Naive B cell (primary cell): ENCODE data around the gene SPECC1. TPM values are rescaled to one million over a fixed set of nuclear protein-coding genes. Genes with fewer than 3 reads are reported as not detected.

Experiments
- ATAC-seq, 2 donors: fragments of 150-1000 bp; cut with Tn5 transposase; 2 replicates each; pipeline ENCODE4 v1.10.0; 2021; ENCODE audit warnings: low read depth in 2 of 2, mild to moderate bottlenecking in 2 of 2, moderate library complexity in 2 of 2
- DNase-seq: peaks from one replicate; pipeline ENCODE4 v3.0.0; 2022
- H3K27ac Mint-ChIP-seq, 6 donors: one replicate each; pipeline ENCODE4 v1.8.0; 2020 to 2022; ENCODE audit warnings: mild to moderate bottlenecking in 6 of 6, mixed read lengths in 6 of 6, moderate library complexity in 5 of 6, inconsistent platforms in 2 of 6
- H3K27me3 Mint-ChIP-seq, 3 donors: one replicate each; pipeline ENCODE4 v1.8.0; 2021 to 2022; ENCODE audit warnings: mixed read lengths in 3 of 3, mild to moderate bottlenecking in 1 of 3
- H3K36me3 Mint-ChIP-seq, 2 donors: one replicate each; pipeline ENCODE4 v1.8.0; 2020 to 2022; ENCODE audit warnings: mixed read lengths in 2 of 2, inconsistent platforms in 1 of 2, mild to moderate bottlenecking in 1 of 2
- H3K4me1 Mint-ChIP-seq, 3 donors: one replicate each; pipeline ENCODE4 v1.8.0; 2020 to 2022; ENCODE audit warnings: mixed read lengths in 3 of 3, inconsistent platforms in 1 of 3, mild to moderate bottlenecking in 1 of 3, moderate library complexity in 1 of 3
- H3K4me3 Mint-ChIP-seq, 8 donors: one replicate each; pipeline ENCODE4 v1.8.0; 2020 to 2022; ENCODE audit warnings: mild to moderate bottlenecking in 8 of 8, mixed read lengths in 8 of 8, moderate library complexity in 8 of 8, inconsistent platforms in 2 of 8
- H3K9me3 Mint-ChIP-seq, 7 donors: one replicate each; pipeline ENCODE4 v1.8.0; 2020 to 2022; ENCODE audit warnings: mixed read lengths in 7 of 7, mild to moderate bottlenecking in 5 of 7, inconsistent platforms in 2 of 7, moderate library complexity in 1 of 7
- polyA plus RNA-seq, 6 donors: library from polyadenylated mRNA; unstranded; fragments of 300-500 nt; fragmentation: Illumina TruSeq; gene quantifications; one replicate each; pipeline ENCODE4 v1.2.3, GENCODE V29; 2021; ENCODE audit warnings: low read depth in 6 of 6

SPECC1 gene
- polyA plus RNA-seq, 6 donors from 2014 or later = 2.6 to 5.9 (median 4.1) TPM

DNA sequence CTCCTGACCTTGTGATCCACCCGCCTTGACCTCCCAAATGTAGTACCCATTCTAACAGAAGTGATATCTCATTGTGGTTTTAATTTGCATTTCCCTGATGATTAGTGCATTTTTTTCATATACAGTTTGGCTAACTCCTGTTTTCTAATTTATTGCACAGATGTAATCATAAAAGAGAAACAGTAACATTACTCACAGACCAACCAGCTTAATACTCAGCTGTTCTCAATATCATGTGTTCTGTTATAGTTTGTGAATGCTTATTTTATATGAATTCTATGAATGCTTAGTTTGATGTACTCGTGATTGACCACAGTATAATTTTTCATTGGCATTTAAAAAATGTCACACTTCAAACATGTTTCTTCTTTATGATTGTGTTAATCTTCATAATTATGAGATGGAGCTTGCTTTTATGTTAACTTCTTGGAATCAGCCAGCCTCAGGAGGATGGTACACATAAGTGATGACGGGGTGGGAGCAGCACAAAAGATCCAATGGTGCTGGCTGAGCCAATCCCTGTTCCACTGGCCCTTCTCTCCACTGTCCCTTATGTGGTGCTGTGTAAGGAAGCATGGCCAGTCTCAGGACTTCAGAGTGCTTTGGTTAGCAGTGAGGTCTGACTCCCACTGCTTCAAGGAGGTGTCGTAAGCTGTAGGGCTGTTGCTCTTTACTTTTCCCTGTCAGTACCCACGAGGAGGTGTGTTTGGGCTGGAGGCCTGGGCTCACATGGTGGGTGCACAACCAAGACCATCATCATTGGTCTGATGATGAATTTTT, 191.0 kb downstream of the SPECC1 start:
- DNase-seq (no peak), ATAC-seq (no peak)
- Mint-ChIP-seq H3K27me3 (no peaks in the 10 kb centered on the region), H3K27ac (no peak overlapping the region), H3K4me3 (no peak overlapping the region), H3K4me1 (peaks cover 3 to 13% (median 7%) of the 10 kb centered on the region in 3 donors), H3K36me3 (peaks cover 14 to 21% of the 10 kb centered on the region in 2 donors), H3K9me3 (peaks cover 0 to 19% (median 14%) of the 10 kb centered on the region in 7 donors)

DNA sequence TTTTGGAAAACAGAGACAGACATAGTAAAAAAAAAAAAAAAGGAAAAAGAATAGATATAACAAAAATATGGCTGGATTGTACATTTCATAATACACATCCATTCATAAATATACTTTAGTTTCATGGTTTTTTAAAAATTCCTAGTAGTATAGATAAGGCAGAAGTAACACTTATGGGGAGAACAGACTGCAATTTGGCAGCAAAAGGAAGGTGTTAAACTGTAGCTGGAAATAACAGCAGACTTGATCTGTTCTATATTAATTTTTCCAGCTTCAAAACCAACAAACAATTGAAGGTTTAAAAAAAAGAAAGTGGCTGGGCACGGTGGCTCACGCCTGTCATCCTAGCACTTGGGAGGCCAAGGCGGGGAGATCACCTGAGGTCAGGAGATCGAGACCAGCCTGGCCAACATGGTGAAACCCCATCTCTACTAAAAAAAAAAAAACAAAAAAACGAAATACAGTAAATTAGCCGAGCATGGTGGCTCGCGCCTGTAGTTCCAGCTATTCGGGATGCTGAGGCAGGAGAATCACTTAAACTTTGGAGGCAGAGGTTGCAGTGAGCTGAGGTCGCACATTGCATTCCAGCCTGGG, 191.8 kb downstream of the SPECC1 start:
- ATAC-seq = no peak
- H3K4me1 Mint-ChIP-seq = peaks cover 3 to 13% (median 7%) of the 10 kb centered on the region in 3 donors
- H3K9me3 Mint-ChIP-seq = peaks cover 0 to 17% (median 12%) of the 10 kb centered on the region in 7 donors
- peaks cover 14 to 23% of the 10 kb centered on the region in 2 donors for H3K36me3 Mint-ChIP-seq
- H3K27ac Mint-ChIP-seq = peak overlapping the region in 1 of 6 donors; percentile 32
- no peaks in the 10 kb centered on the region for H3K27me3 Mint-ChIP-seq
- H3K4me3 Mint-ChIP-seq = no peak overlapping the region
- no peak for DNase-seq

DNA sequence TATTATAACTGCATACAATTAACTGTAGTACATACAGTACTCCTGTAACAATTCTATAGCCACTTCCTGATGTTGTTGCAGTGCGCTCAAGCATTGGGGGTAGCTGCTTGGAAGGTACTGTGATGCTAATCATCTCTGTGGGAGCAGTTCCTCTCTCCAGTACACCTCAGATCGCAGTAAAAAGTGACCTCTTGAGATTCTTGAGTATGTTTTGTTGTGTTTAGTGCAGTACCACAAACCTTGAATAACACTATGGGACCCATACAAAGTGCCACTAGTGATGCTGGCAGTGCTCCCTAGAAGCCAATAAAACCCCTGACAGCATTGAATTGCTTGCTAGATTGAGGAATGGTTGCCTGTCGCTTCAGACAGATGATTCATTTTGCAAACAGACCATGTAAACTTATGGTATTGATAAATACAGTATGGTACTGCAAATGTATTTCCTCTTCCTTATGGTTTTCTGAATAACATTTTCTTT, 193.0 kb downstream of the SPECC1 start:
- DNase-seq = no peak

DNA sequence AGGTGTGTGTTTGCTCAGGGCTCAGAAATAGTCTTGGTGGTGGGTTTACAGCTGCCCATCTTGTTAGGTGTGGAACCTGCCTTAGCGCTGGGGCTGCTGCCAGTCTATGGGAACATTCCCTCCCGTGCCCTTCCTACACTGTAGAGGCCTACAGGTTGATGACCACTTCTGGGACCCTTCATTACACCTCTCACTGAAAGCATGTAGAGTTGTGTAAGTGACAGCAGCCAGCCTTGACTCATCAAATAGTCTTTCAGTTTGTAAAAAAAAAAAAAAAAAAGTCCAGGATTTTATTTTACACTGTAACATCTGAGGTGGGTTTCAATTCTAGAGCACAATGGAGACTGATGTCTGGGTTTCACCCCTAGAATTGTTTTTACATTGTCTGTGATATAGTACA, 193.9 kb downstream of the SPECC1 start:
- Mint-ChIP-seq H3K4me1 (peaks cover 3 to 13% (median 6%) of the 10 kb centered on the region in 3 donors), H3K27ac (no peak overlapping the region), H3K4me3 (no peak overlapping the region), H3K36me3 (peaks cover 10 to 18% of the 10 kb centered on the region in 2 donors), H3K9me3 (peaks cover 0 to 10% (median 8%) of the 10 kb centered on the region in 7 donors), H3K27me3 (no peaks in the 10 kb centered on the region)
- DNase-seq (no peak), ATAC-seq (no peak)

More for the DNA sequence above, 193.0 kb downstream of the SPECC1 start:
- Mint-ChIP-seq H3K27ac (no peak overlapping the region), H3K27me3 (no peaks in the 10 kb centered on the region), H3K36me3 (peaks cover 14 to 23% of the 10 kb centered on the region in 2 donors), H3K4me3 (no peak overlapping the region), H3K4me1 (peaks cover 3 to 13% (median 7%) of the 10 kb centered on the region in 3 donors), H3K9me3 (peaks cover 0 to 16% (median 12%) of the 10 kb centered on the region in 7 donors)
- peak in 1 of 2 donors; percentile 30 for ATAC-seq

DNA sequence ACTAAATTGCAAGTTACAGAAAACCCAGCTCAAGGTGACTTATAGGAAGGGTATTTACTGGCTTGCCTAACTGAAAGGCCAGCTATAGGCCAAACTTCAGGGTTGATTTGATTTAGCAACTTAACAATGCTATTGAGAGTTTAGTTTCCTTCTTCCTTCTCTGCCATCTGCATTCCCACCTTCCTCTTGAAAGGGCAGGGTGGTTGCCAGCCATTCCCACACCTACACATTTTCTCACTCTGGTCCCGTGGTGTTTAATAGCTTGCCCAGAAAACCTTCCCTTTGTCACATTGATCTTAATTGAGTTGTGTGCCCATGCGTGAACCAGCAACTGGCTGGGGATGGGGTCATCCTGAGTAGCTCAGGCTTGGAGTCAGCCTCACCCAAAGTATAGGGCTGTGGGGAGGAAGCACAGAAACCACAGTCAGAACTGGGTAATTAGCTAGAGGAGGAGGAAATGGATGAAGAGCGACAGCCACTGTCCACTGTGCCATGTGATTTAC, 194.7 kb downstream of the SPECC1 start:
- peaks cover 0 to 3% (median under 1%) of the 10 kb centered on the region in 7 donors for H3K9me3 Mint-ChIP-seq
- peaks cover 3 to 13% (median 4%) of the 10 kb centered on the region in 3 donors for H3K4me1 Mint-ChIP-seq
- DNase-seq (no peak), ATAC-seq (no peak)
- no peaks in the 10 kb centered on the region for H3K27me3 Mint-ChIP-seq
- no peak overlapping the region for H3K4me3 Mint-ChIP-seq
- peak overlapping the region in 2 of 6 donors; percentile 18 to 35 for H3K27ac Mint-ChIP-seq
- H3K36me3 Mint-ChIP-seq = peaks cover 2 to 10% of the 10 kb centered on the region in 2 donors

DNA sequence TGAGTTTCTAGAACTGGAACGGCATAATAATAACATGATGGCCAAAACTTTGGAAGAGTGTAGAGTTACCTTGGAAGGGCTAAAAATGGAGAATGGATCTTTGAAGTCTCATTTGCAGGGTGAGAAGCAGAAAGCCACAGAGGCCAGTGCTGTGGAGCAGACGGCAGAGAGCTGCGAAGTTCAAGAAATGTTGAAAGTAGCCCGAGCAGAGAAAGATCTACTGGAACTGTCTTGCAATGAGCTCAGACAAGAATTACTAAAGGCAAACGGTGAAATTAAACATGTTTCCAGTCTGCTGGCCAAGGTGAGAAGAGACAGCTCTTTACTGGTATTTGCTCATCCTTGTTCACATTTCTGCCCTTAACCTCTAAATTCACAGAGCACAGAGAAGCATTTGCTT, 196.4 kb downstream of the SPECC1 start:
- H3K9me3 Mint-ChIP-seq = no peaks in the 10 kb centered on the region
- no peak overlapping the region for H3K4me3 Mint-ChIP-seq
- peaks cover 3 to 9% (median 4%) of the 10 kb centered on the region in 3 donors for H3K4me1 Mint-ChIP-seq
- peak overlapping the region in 1 of 6 donors; percentile 28 for H3K27ac Mint-ChIP-seq
- no peak for ATAC-seq
- H3K27me3 Mint-ChIP-seq = no peaks in the 10 kb centered on the region
- H3K36me3 Mint-ChIP-seq = peaks cover 0 to 9% of the 10 kb centered on the region in 2 donors
- DNase-seq = no peak

DNA sequence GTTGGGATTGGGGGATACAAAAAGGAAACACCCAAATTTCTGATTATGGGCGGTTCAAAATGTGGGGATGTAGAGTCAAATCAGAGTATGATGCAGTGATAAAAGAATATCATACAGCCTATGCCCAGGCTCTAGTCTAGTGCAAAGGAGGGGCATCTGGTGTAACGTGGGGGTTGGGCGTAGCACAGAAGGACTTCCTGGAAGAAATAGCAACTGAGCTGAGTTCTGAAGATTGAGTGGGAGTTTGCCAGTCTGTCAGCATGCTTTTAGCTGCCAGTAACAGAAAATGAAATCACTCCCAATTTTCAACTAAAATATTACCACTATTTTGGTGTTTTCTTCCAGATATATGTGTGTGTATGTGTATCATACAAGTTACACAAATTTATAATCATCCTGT, 196.9 kb downstream of the SPECC1 start:
- Mint-ChIP-seq H3K36me3 (peaks cover 0 to 9% of the 10 kb centered on the region in 2 donors), H3K9me3 (no peaks in the 10 kb centered on the region), H3K4me3 (no peak overlapping the region), H3K27ac (no peak overlapping the region), H3K4me1 (peaks cover 3 to 8% (median 4%) of the 10 kb centered on the region in 3 donors), H3K27me3 (no peaks in the 10 kb centered on the region)
- ATAC-seq = no peak
- DNase-seq = no peak

DNA sequence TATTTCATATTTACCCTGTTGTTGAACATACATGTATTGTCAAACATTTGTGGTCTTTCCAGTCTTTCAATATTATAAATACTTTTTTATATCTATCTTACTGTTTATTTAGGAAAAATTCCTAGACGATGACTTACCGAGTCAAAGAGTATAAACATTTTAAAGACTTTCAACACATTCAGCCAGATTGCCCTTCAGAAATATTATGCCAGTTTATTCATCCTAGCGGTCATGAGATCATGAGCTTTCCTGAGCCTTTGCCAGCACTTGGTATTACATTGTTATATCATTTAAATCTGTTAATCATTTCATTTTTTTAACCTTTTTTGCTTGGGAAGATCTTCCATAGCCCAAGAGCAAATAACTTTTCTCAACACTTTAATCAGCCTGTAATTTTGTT, 197.4 kb downstream of the SPECC1 start:
- H3K9me3 Mint-ChIP-seq = no peaks in the 10 kb centered on the region
- H3K36me3 Mint-ChIP-seq = peaks cover 0 to 9% of the 10 kb centered on the region in 2 donors
- ATAC-seq (no peak), DNase-seq (no peak)
- no peak overlapping the region for H3K27ac Mint-ChIP-seq
- H3K4me3 Mint-ChIP-seq = no peak overlapping the region
- H3K27me3 Mint-ChIP-seq = no peaks in the 10 kb centered on the region
- peaks cover 3 to 8% (median 4%) of the 10 kb centered on the region in 3 donors for H3K4me1 Mint-ChIP-seq

DNA sequence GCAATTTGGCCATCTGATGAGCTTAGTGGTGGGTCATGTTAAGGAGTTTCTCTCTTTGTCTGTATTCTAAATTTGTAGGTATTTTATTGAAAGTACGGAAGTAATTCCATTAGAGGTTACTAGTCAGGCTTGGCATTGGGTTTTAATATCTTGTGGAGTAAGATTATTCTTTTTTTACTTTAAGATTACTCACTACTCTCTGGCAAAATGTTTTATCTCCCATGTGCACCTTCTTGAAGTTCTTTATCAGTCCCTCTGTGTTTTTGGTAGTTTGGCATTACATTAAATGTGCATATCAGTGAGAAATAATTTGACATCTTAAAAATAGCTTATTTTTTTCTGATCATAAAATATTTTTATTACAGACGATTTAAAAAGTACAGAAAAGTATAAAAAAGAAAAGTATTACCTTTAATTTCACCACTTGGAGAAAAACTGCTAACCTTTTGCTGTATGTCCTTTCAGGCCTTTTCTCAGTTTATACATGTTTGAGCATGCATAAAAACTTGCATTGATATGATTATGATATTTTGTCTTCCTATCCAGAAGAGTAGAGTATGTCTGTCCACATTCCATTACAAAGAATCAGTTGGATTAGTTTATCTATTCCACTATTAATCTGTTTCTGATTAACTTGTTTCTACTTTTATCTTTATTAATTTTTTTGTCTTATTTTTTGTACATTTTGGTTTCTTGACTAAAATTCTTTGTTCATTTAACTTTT, 198.3 kb downstream of the SPECC1 start:
- Mint-ChIP-seq H3K9me3 (peaks cover 0 to 5% (median 4%) of the 10 kb centered on the region in 7 donors), H3K27ac (peak overlapping the region in 1 of 6 donors; percentile 39), H3K4me1 (peaks cover 3 to 8% (median 4%) of the 10 kb centered on the region in 3 donors), H3K36me3 (peaks cover 0 to 16% of the 10 kb centered on the region in 2 donors), H3K27me3 (no peaks in the 10 kb centered on the region), H3K4me3 (no peak overlapping the region)
- ATAC-seq = no peak
- no peak for DNase-seq

DNA sequence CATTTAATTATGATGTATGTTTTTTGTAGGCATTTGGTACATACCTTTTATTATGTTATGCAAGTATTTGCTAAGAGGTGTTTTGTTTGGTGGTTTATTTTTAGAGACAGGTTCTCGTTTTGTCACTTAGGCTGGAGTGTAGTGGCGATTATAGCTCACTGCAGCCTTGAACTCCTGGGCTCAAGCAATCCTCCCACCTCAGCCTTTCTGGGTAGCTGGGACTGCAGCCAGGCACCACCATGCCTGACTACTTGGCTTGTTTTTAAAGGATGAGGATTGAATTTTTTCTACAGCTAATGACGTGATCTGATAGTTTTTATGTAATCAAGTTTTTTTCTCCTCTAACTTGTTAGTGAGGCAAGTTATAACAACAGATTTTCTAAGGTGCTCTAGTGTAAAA, 199.6 kb downstream of the SPECC1 start:
- H3K27me3 Mint-ChIP-seq = no peaks in the 10 kb centered on the region
- H3K4me3 Mint-ChIP-seq = no peak overlapping the region
- DNase-seq (no peak), ATAC-seq (no peak)
- peaks cover 0 to 17% of the 10 kb centered on the region in 2 donors for H3K36me3 Mint-ChIP-seq
- H3K9me3 Mint-ChIP-seq = peaks cover 0 to 7% (median 4%) of the 10 kb centered on the region in 7 donors
- H3K4me1 Mint-ChIP-seq = peaks cover 3 to 6% (median 4%) of the 10 kb centered on the region in 3 donors
- no peak overlapping the region for H3K27ac Mint-ChIP-seq

DNA sequence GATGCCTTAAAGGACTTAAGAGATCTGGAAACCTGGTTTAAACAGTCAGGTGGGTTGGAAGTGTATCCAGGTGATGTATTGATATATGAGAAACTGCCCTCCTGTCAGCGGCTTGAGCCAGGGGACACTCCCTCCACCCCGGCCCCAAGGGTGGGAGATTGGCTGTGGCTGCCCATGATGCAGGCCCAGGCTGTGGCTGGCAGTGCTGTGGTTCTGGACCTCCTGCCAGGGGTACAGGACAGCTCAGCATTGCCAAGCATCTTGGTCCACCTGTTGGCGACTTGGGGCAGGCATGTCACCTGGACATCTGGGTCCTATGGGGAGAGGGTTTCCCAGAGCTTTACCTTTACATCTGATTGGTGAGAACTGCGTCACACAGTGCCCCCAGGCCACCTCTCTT, 201.0 kb downstream of the SPECC1 start:
- H3K4me1 Mint-ChIP-seq = no peaks in the 10 kb centered on the region
- H3K4me3 Mint-ChIP-seq = no peak overlapping the region

DNA sequence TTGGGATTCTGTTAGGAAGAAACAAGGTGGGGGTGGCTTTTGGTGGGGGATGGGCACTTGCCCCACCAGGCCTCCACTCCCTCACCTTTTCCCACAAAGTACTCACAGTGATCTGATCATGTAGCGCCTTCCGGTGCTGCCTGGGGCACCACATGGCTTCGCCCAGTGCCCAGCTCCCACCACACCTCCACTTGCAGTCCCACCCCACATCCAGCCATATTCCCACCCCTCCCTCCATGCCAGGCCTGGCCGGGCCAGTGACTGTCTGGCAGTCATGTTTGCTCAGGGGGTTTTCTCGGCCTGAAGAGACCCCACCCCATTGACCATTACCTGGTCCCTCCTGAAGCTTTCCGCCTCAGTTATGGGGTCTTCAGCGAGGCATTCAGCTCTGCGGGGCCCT, 201.5 kb downstream of the SPECC1 start:
- DNase-seq (no peak), ATAC-seq (no peak)
- Mint-ChIP-seq H3K27me3 (no peaks in the 10 kb centered on the region), H3K4me3 (no peak overlapping the region), H3K27ac (no peak overlapping the region), H3K4me1 (peaks cover 0 to 2% (median under 1%) of the 10 kb centered on the region in 3 donors), H3K9me3 (peaks cover 0 to 7% (median 4%) of the 10 kb centered on the region in 7 donors), H3K36me3 (peaks cover 0 to 8% of the 10 kb centered on the region in 2 donors)

More for the DNA sequence above, 201.0 kb downstream of the SPECC1 start:
- Mint-ChIP-seq H3K9me3 (peaks cover 0 to 7% (median 4%) of the 10 kb centered on the region in 7 donors), H3K27ac (no peak overlapping the region), H3K27me3 (no peaks in the 10 kb centered on the region), H3K36me3 (peaks cover 0 to 11% of the 10 kb centered on the region in 2 donors)
- DNase-seq (no peak), ATAC-seq (no peak)

DNA sequence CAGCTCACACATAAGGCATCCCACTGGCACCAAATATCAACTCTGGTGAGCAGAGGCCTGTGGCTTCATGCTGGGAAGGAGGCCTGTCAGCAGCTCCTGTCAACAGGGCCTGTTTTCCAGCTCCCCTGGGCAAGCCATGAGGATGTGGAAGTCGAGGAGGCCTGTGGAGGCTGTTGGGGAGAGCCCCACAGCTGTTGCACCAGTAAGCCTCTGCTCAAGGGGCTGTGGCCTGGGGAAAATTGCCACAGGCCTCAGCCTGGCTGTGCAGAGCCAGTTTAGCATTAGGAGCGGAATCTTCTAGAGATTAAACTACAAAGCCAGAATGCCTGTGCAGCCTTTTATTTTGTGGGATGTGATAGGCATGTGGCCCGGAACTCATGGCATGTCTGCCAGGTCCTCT, 202.1 kb downstream of the SPECC1 start:
- Mint-ChIP-seq H3K9me3 (peaks cover 0 to 7% (median 4%) of the 10 kb centered on the region in 7 donors), H3K27ac (no peak overlapping the region), H3K4me3 (no peak overlapping the region), H3K36me3 (peaks cover 0 to 8% of the 10 kb centered on the region in 2 donors), H3K27me3 (no peaks in the 10 kb centered on the region), H3K4me1 (peaks cover 6 to 8% (median 7%) of the 10 kb centered on the region in 3 donors)
- DNase-seq = no peak
- ATAC-seq = no peak
